SK-N-SH treated with all-trans-retinoic acid at 6 μM for 48 hours (cell line): ENCODE data around the gene PDE4B.

ENCODE experiments used
- ESRRG ChIP-seq: fragments of 250-450 bp; sonication (Bioruptor Pico); IDR thresholded peaks from 2 replicates; pipeline ENCODE4 v1.6.1; 2021; ENCODE audit warnings: mild to moderate bottlenecking
- TOX ChIP-seq: fragments of 250-450 bp; sonication (Bioruptor Pico); IDR thresholded peaks from 2 replicates; pipeline ENCODE4 v1.8.0; 2021; ENCODE audit warnings: mild to moderate bottlenecking, moderate library complexity, borderline replicate concordance

DNA sequence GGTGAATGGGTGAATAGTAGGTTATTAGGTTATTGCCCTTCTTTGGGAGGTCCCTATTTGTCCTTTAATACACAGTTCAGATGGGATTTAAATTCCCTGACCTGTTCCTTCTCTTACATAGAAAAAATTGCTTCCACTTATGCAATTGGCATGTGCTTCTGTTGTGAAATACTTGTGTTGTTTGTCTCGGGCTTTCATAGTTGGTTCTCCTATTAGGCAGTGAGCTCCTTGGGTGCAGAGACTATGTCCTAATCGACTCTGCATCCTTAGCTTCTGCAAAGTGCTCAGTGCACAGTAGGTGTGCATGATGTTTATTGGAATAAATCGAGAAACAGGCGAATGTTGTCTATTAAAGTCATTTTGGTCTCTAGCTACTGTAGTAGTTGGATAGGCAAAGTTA, 1.3 kb upstream of the PDE4B start:
- TF ChIP-seq ESRRG (CRISPR knock-in tag) (no peak), TOX (no peak)
